AG09309 (cell line): ENCODE results near the gene SERPINA3.

Experiments
- DNase-seq: peaks from one replicate; pipeline ENCODE4 v3.0.0-alpha.2; 2010; ENCODE audit warnings: low read depth
- H3K4me3 ChIP-seq: 2 replicates; pipeline ENCODE4 v1.5.1; 2011; ENCODE audit warnings: mild to moderate bottlenecking, low read depth, low read length, moderate library complexity; ENCODE audit not compliant: control insufficient read depth
- TF ChIP-seq, protein P1 (sequence below): IDR thresholded peaks from 2 replicates; pipeline ENCODE4 v1.5.1; 2011; ENCODE audit warnings: mild to moderate bottlenecking, low read depth, low read length, inconsistent platforms; ENCODE audit not compliant: insufficient read depth, control insufficient read depth; ENCODE audit errors: missing control alignments

Gene SERPINA3

DNA sequence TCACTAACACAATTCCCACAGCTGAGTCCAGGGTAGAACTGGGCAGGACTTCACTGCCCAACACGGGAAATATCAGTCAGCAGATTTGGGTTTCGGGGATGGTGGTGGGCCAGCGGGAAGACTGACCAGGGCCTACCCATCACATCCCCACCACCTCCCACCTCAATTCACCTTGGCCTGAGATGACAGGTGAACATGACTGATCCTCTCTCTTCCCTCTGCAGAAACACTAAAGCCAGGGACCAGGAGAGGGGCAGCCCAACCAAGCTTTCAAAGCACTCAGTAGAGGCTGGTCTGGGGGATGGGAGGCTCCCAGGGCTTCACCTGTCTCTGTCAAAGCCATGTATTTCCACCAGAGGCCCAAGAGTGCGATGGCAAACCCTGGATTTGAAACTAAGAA lies 28.6 kb upstream of the SERPINA3 start:
- no peak overlapping the region for H3K4me3 ChIP-seq
- no peak for DNase-seq
- TF ChIP-seq, protein P1, sequence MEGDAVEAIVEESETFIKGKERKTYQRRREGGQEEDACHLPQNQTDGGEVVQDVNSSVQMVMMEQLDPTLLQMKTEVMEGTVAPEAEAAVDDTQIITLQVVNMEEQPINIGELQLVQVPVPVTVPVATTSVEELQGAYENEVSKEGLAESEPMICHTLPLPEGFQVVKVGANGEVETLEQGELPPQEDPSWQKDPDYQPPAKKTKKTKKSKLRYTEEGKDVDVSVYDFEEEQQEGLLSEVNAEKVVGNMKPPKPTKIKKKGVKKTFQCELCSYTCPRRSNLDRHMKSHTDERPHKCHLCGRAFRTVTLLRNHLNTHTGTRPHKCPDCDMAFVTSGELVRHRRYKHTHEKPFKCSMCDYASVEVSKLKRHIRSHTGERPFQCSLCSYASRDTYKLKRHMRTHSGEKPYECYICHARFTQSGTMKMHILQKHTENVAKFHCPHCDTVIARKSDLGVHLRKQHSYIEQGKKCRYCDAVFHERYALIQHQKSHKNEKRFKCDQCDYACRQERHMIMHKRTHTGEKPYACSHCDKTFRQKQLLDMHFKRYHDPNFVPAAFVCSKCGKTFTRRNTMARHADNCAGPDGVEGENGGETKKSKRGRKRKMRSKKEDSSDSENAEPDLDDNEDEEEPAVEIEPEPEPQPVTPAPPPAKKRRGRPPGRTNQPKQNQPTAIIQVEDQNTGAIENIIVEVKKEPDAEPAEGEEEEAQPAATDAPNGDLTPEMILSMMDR, result no peak

DNA sequence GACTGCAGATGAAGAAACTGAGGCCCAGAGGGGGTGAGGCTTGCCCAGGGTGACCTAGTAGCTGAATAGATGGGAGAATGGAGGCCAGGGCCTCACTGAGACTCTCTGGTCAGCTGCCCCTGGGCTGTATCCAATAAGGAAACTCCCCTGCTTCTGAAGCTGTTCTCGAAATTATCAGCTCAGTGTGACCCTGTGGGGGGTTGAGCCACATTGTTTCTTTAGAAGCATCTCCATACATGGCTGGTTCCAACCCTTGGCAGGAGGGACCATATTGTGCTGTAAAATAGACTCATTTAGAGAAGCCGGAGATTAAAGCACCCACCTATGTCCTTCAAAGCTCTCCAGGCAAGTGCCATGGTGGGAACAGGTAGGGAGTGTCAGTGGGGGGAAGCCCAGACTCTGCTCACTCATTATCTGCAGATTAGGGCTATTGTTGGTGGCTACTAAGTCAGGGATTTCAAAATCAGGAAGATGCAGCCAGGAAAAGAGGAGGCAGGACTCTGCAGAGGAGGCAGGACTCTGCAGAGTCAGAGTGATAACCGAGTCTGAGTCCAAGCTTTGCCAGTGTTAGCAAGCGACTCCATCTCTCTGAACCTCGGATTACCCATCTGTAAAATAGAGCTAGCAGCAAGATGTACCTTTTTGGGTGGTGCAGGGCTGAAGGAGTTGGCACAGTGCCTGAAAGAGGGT lies 27.5 kb upstream of the SERPINA3 start:
- H3K4me3 ChIP-seq, result no peak overlapping the region
- no peak for DNase-seq
- TF ChIP-seq, protein P1, result no peak

DNA sequence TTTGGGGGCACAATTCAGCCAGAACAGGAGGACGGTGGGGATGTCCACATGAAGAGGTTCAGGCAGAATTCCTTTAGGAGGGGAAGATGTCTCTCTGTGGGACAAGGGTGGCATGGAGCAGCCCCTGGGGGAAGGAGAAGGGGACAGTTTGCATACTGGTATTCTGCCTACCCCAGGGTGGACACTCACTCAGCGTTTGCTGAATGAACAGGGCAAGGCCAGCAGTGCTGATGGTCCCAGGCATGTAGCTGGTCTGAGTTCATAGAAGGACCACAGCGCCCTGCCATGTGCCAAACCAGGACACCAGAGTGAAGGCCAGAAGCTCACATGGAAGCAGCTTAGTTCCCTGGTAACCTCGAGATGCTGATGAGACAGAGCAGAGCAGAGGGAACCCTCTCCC lies 25.6 kb upstream of the SERPINA3 start:
- TF ChIP-seq, protein P1, result no peak
- no peak overlapping the region for H3K4me3 ChIP-seq
- no peak for DNase-seq

DNA sequence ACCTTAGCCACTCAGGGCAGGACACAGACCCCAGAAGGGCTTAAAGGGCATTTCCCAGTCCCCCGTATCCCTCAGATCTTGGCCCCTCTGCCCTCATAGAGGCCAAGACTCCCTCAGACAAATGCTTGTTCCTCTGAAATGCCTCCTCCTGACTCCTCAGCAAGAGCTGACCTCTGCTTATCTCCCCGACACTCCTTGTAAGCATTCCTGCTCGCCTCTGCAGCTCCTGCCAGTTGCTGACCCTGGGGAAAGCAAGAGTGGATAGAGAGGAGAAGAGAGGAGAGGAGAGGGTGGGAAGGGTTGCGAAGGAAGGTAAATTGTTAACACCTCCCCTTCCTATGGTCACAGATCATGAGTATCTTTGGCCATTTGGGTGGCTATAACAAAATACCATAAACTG lies 23.9 kb upstream of the SERPINA3 start:
- no peak overlapping the region for H3K4me3 ChIP-seq

DNA sequence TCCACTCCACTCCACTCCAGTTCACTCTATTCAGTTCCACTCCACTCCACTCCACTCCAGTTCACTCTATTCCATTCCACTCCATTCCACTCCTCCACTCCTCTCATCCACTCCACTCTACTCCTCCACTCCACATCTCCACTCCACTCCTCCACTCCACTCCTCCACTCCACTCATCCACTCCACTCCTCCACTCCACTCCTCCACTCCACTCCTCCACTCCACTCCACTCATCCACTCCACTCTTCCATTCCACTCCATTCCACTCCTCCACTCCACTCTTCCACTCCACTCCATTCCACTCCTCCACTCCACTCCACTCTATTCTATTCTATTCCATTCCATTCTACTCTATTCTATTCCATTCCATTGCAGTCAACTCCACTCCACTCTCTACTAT lies 21.1 kb upstream of the SERPINA3 start:
- DNase-seq, result no peak
- TF ChIP-seq, protein P1, result no peak
- H3K4me3 ChIP-seq, result no peak overlapping the region

More for the DNA sequence above, 23.9 kb upstream of the SERPINA3 start:
- DNase-seq, result no peak
- TF ChIP-seq, protein P1, result no peak

DNA sequence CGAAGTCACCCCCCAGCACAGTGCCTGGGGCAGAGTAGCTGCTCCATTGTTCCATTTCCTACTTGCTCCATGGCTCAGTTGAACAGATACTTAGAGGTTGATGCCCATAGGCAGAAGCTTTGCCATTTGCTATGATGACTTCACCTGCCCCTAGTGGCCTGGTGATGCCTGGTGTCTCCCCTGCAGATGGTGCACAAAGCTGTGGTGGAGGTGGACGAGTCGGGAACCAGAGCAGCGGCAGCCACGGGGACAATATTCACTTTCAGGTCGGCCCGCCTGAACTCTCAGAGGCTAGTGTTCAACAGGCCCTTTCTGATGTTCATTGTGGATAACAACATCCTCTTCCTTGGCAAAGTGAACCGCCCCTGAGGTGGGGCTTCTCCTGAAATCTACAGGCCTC lies 20.3 kb upstream of the SERPINA3 start:
- TF ChIP-seq, protein P1, result no peak
- DNase-seq, result no peak
- H3K4me3 ChIP-seq, result no peak overlapping the region

DNA sequence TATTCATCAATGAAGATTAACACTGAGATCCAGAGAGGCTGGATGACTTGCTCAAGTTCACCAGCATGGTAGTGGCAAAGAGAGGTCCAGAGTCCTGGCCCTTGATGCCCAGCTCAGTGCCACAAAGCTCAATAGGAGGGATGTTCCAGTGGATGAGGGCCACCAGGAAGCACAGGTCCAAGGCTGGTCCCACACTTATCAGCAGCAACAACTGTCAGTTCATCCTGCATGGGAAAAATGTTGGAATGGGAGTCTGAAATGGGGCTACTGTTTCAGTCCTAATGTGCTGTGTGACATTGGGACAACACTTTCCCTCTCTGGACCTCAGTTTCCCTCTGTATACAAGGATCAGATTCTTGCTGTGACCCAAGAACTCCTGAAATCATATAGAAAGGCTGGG lies 19.7 kb upstream of the SERPINA3 start:
- no peak for DNase-seq
- TF ChIP-seq, protein P1, result no peak
- no peak overlapping the region for H3K4me3 ChIP-seq
